IMR-90 (cell line): Measurements from ENCODE around the gene DCLK1. TPM values are rescaled to one million over a fixed set of nuclear protein-coding genes. Genes with fewer than 3 reads are reported as not detected.

Experiments
- ATAC-seq: fragments of 200-7000 bp; cut with Tn5 transposase; 2 replicates; pipeline ENCODE4 v1.9.1; 2020; ENCODE audit warnings: low read depth, mild to moderate bottlenecking, moderate library complexity
- BruUV-seq: library from RNA; stranded (reverse); fragments of 400-500 nt; replicated peaks from 2 replicates; lab custom pipeline; 2021; lab: Mats Ljungman, UMichigan
- CTCF ChIA-PET: fragments of 300-600 bp; formaldehyde crosslinking; extraction: SDS; loops from one replicate; lab custom pipeline; 2021; ENCODE audit warnings: antibody characterized with exemption; lab: Yijun Ruan, JAX
- POLR2A ChIA-PET: fragments of 300-600 bp; sonication (Branson Sonifier 250); formaldehyde crosslinking; loops from one replicate; lab custom pipeline; 2022; ENCODE audit warnings: antibody characterized with exemption; ENCODE audit not compliant: unreplicated experiment; lab: Charles Lee
- DNase-seq: peaks from one replicate; pipeline ENCODE4 v3.0.0; 2013
- H2AFZ ChIP-seq: replicated peaks from 2 replicates; pipeline ENCODE3; 2013; ENCODE audit warnings: low read length, mild to moderate bottlenecking; ENCODE audit not compliant: poor library complexity
- H2AK5ac ChIP-seq: 2 replicates; pipeline ENCODE4 v1.6.1; 2013; ENCODE audit warnings: low read depth, low read length, inconsistent platforms
- H2AK9ac ChIP-seq: replicated peaks from 2 replicates; pipeline ENCODE3; 2013; ENCODE audit warnings: mild to moderate bottlenecking, low read depth, low read length, moderate library complexity; ENCODE audit not compliant: poor library complexity
- H2BK120ac ChIP-seq: 2 replicates; pipeline ENCODE4 v1.6.1; 2013; ENCODE audit warnings: low read depth, low read length, inconsistent platforms
- H2BK15ac ChIP-seq: 3 replicates; pipeline ENCODE4 v1.6.1; 2013; ENCODE audit warnings: low read depth, low read length, inconsistent platforms
- H2BK20ac ChIP-seq: 2 replicates; pipeline ENCODE4 v1.6.1; 2013; ENCODE audit warnings: low read depth, mild to moderate bottlenecking, inconsistent platforms, low read length, moderate library complexity
- H2BK5ac ChIP-seq: 2 replicates; pipeline ENCODE4 v1.6.1; 2013; ENCODE audit warnings: mild to moderate bottlenecking, low read depth, low read length, inconsistent platforms; ENCODE audit not compliant: poor library complexity, severe bottlenecking
- H3K14ac ChIP-seq: replicated peaks from 2 replicates; pipeline ENCODE4 v1.6.1; 2013; ENCODE audit warnings: low read depth, low read length, inconsistent platforms
- H3K18ac ChIP-seq: 2 replicates; pipeline ENCODE4 v1.6.1; 2013; ENCODE audit warnings: low read depth, low read length, control low read depth
- H3K23ac ChIP-seq: 2 replicates; pipeline ENCODE4 v1.6.1; 2013; ENCODE audit warnings: low read depth, low read length, inconsistent platforms
- H3K27ac ChIP-seq: 2 replicates; pipeline ENCODE4 v1.5.1; 2013; ENCODE audit warnings: mild to moderate bottlenecking, control low read depth, low read length; ENCODE audit not compliant: insufficient read depth
- H3K27me3 ChIP-seq: 2 replicates; pipeline ENCODE4 v1.6.1; 2013; ENCODE audit warnings: low read length; ENCODE audit not compliant: control insufficient read depth, insufficient read depth
- H3K36me3 ChIP-seq: 2 replicates; pipeline ENCODE4 v1.6.1; 2013; ENCODE audit warnings: low read length, mixed read lengths; ENCODE audit not compliant: control insufficient read depth, insufficient read depth
- H3K4ac ChIP-seq: 2 replicates; pipeline ENCODE4 v1.6.1; 2013; ENCODE audit warnings: low read depth, low read length, inconsistent platforms
- H3K4me1 ChIP-seq: 2 replicates; pipeline ENCODE4 v1.6.1; 2013; ENCODE audit warnings: low read length, mixed read lengths; ENCODE audit not compliant: control insufficient read depth, insufficient read depth
- H3K4me2 ChIP-seq: 2 replicates; pipeline ENCODE4 v1.6.1; 2013; ENCODE audit warnings: low read depth, mild to moderate bottlenecking, control low read depth, low read length, moderate library complexity
- H3K4me3 ChIP-seq: 2 replicates; pipeline ENCODE4 v1.5.1; 2013; ENCODE audit warnings: low read depth, mild to moderate bottlenecking, control low read depth, low read length, moderate library complexity; ENCODE audit not compliant: insufficient read depth
- H3K56ac ChIP-seq: 2 replicates; pipeline ENCODE4 v1.6.1; 2013; ENCODE audit warnings: low read length, inconsistent platforms; ENCODE audit not compliant: insufficient read depth; ENCODE audit errors: extremely low read depth
- H3K79me1 ChIP-seq, 2 experiments: 2 replicates each; pipeline ENCODE4 v1.6.1; 2013; ENCODE audit warnings: low read length in 2 of 2, inconsistent platforms in 1 of 2, low read depth in 1 of 2
- H3K9ac ChIP-seq: 2 replicates; pipeline ENCODE4 v1.6.1; 2013; ENCODE audit warnings: low read depth, low read length, control low read depth
- H3K9me1 ChIP-seq: 2 replicates; pipeline ENCODE4 v1.6.1; 2013; ENCODE audit warnings: low read length, inconsistent platforms; ENCODE audit not compliant: insufficient read depth
- H3K9me3 ChIP-seq: 2 replicates; pipeline ENCODE4 v1.6.1; 2013; ENCODE audit warnings: low read length; ENCODE audit not compliant: control insufficient read depth, insufficient read depth
- H4K20me1 ChIP-seq: 2 replicates; pipeline ENCODE4 v1.6.1; 2013; ENCODE audit warnings: low read length, inconsistent platforms; ENCODE audit not compliant: insufficient read depth
- H4K5ac ChIP-seq: 2 replicates; pipeline ENCODE4 v1.6.1; 2013; ENCODE audit warnings: mild to moderate bottlenecking, low read depth, low read length, control low read depth
- H4K8ac ChIP-seq, 2 experiments: 2 replicates each; pipeline ENCODE4 v1.6.1; 2013; ENCODE audit warnings: low read depth in 2 of 2, low read length in 2 of 2, control low read depth in 1 of 2, inconsistent platforms in 1 of 2
- H4K91ac ChIP-seq: 2 replicates; pipeline ENCODE4 v1.6.1; 2013; ENCODE audit warnings: low read depth, low read length, inconsistent platforms; ENCODE audit not compliant: insufficient read depth
- ELK1 ChIP-seq: fragments of 150-350 bp; IDR thresholded peaks from 2 replicates; pipeline ENCODE4 v1.6.1; 2016; ENCODE audit warnings: low read depth, mild to moderate bottlenecking, low read length, moderate library complexity, borderline replicate concordance
- RAD21 ChIP-seq: IDR thresholded peaks from 2 replicates; pipeline ENCODE4 v1.6.1; 2012; ENCODE audit warnings: low read length, improper control_type of control experiment
- WGBS, 2 experiments: methylation state at CpG; one replicate each; pipeline versions ENCODE4 v1.1.5 to v1.1.7; 2013; ENCODE audit warnings: missing lambda C conversion rate in 2 of 2; ENCODE audit not compliant: insufficient read length in 1 of 2; ENCODE audit errors: extremely low coverage in 2 of 2; 5-methylcytosine and 5-hydroxymethylcytosine counted together
- dilution Hi-C: fragments of 300-500 bp; cut with HindIII; formaldehyde crosslinking; loops from one replicate; pipeline ENCODE4 v1.14.3; 2018; ENCODE audit warnings: low sequenced_read_pairs; ENCODE audit not compliant: unreplicated experiment
- in situ Hi-C: fragments of 300-500 bp; cut with MboI; formaldehyde crosslinking; loops from 3 replicates; pipeline ENCODE4 v1.14.3; 2019; ENCODE audit warnings: low sequenced_read_pairs, inconsistent platforms, mixed read lengths
- intact Hi-C: fragments of 100-400 bp; cut with micrococcal nuclease; formaldehyde crosslinking; loops from 2 replicates; pipeline ENCODE4 v1.10.0; 2022
- polyA plus RNA-seq, 3 experiments: library from polyadenylated mRNA; depleted of rRNA; stranded (reverse); fragments of >200 nt; gene quantifications; 2 replicates each; pipeline ENCODE4 v1.2.3, GENCODE V29; 2012; ENCODE audit warnings: low replicate concordance in 1 of 3
- total RNA-seq: library from RNA; depleted of rRNA; stranded (reverse); fragments of >200 nt; gene quantifications from 2 replicates; pipeline ENCODE4 v1.2.3, GENCODE V29; 2012

DCLK1 gene
- total and polyA plus RNA-seq, 2 of the 4 experiments (the other 2 are of a cell fraction), result under 0.01 to 0.02 TPM

GRCh38 chr13:35851356-35851755 is 279.8 kb downstream of the DCLK1 start:
- Histone ChIP-seq H3K9ac (no peak overlapping the region), H3K9me1 (no peaks in the 10 kb centered on the region), H4K91ac (no peak overlapping the region), H2BK15ac (no peak overlapping the region), H2AK5ac (no peak overlapping the region), H3K14ac (no peak overlapping the region), H3K56ac (no peak overlapping the region), H3K4me1 (no peaks in the 10 kb centered on the region), H4K5ac (no peak overlapping the region), H2BK5ac (no peak overlapping the region), H4K8ac (no peak overlapping the region), H3K23ac (no peak overlapping the region), H2AK9ac (no peak overlapping the region), H2BK20ac (no peak overlapping the region), H3K4me2 (no peak overlapping the region), H3K4ac (no peak overlapping the region), H3K9me3 (no peaks in the 10 kb centered on the region), H3K27ac (no peak overlapping the region), H3K36me3 (no peaks in the 10 kb centered on the region), H3K18ac (no peak overlapping the region), H4K20me1 (no peaks in the 10 kb centered on the region), H2AFZ (no peak overlapping the region), H3K79me1 (no peaks in the 10 kb centered on the region), H3K4me3 (no peak overlapping the region), H3K27me3 (no peaks in the 10 kb centered on the region), H2BK120ac (no peak overlapping the region)
- TF ChIP-seq ELK1 (no peak), RAD21 (no peak)
- intact Hi-C loops (no loop called here), dilution Hi-C loops (no loop called here), in situ Hi-C loops (no loop called here)
- no peak for ATAC-seq
- WGBS, 2 experiments, result no CpG with 5 or more reads among the region's 5 CpGs
- no TSS peak for BruUV-seq
- no peak for DNase-seq
- POLR2A ChIA-PET, result no interaction called here
- CTCF ChIA-PET, result no interaction called here
